ENCODE results near the gene LDB3.

Gene LDB3

GRCh38 chr10:86763404-86763803 is 95.1 kb downstream of the LDB3 start:
- no peak for DNase-seq (ENCODE audit: low read depth)

GRCh38 chr10:86765548-86765947 is 97.2 kb downstream of the LDB3 start:
- DNase-seq (ENCODE audit: low read depth), result peak; percentile 54

GRCh38 chr10:86768412-86769062 is 100.2 kb downstream of the LDB3 start:
- no peak for DNase-seq (ENCODE audit: low read depth)

- DNase-seq (ENCODE audit: low read depth), result no peak
Measured at GRCh38 chr10:86769991-86770390, 101.7 kb downstream of the LDB3 start.

GRCh38 chr10:86770412-86770960 is 102.2 kb downstream of the LDB3 start:
- DNase-seq (ENCODE audit: low read depth), result no peak

- no peak for DNase-seq (ENCODE audit: low read depth)
Measured at GRCh38 chr10:86773498-86773897, 105.2 kb downstream of the LDB3 start.

GRCh38 chr10:86775056-86775869 is 107.0 kb downstream of the LDB3 start:
- DNase-seq (ENCODE audit: low read depth), result peak; percentile 76

- DNase-seq (ENCODE audit: low read depth), result no peak
Measured at GRCh38 chr10:86775870-86776180, 107.5 kb downstream of the LDB3 start.

GRCh38 chr10:86779220-86780017 is 111.1 kb downstream of the LDB3 start:
- peak; percentile 69 for DNase-seq (ENCODE audit: low read depth)

- peak; percentile 57 for DNase-seq (ENCODE audit: low read depth)
Measured at GRCh38 chr10:86782701-86783418, 114.5 kb downstream of the LDB3 start.

GRCh38 chr10:86785037-86785436 is 116.7 kb downstream of the LDB3 start:
- DNase-seq (ENCODE audit: low read depth), result peak; percentile 51

Data from iris pigment epithelial cell (primary cell).